GM23248 (cell line): ENCODE measurements around the gene HAUS8. TPM values are rescaled to one million over a fixed set of nuclear protein-coding genes. Genes with fewer than 3 reads are reported as not detected.
"Not testable (repeated sequence)": the region's sequence is repeated elsewhere in the genome, so short reads cannot be mapped to it uniquely, and the experiment has no call there.

Source experiments
- DNase-seq: peaks from one replicate; pipeline ENCODE4 v3.0.0-alpha.2; 2015
- H2AFZ ChIP-seq: fragments of 200-600 bp; sonication (generic); 2 replicates; pipeline ENCODE4 v1.6.1; 2016; ENCODE audit warnings: antibody characterized with exemption
- H3F3A ChIP-seq: fragments of 200-600 bp; sonication (generic); 2 replicates; pipeline ENCODE4 v1.6.1; 2016; ENCODE audit warnings: mild to moderate bottlenecking, antibody characterized with exemption, mixed run types; ENCODE audit not compliant: insufficient read depth
- H3K27ac ChIP-seq: fragments of 200-600 bp; sonication (generic); 2 replicates; pipeline ENCODE4 v1.5.1; 2016; ENCODE audit warnings: mild to moderate bottlenecking
- H3K27me3 ChIP-seq: fragments of 200-600 bp; sonication (generic); replicated peaks from 2 replicates; pipeline ENCODE4 v1.6.1; 2016; ENCODE audit warnings: mild to moderate bottlenecking; ENCODE audit not compliant: insufficient read depth
- H3K36me3 ChIP-seq: fragments of 200-600 bp; sonication (generic); 2 replicates; pipeline ENCODE4 v1.6.1; 2016; ENCODE audit warnings: low read depth, mild to moderate bottlenecking
- H3K4me1 ChIP-seq: fragments of 200-600 bp; sonication (generic); 2 replicates; pipeline ENCODE4 v1.6.1; 2016; ENCODE audit warnings: mild to moderate bottlenecking; ENCODE audit not compliant: insufficient read depth
- H3K4me2 ChIP-seq: fragments of 200-600 bp; sonication (generic); one replicate; pipeline ENCODE4 v1.6.1; 2016; ENCODE audit warnings: mild to moderate bottlenecking; ENCODE audit not compliant: unreplicated experiment
- H3K4me3 ChIP-seq: fragments of 200-600 bp; sonication (generic); 2 replicates; pipeline ENCODE4 v1.5.1; 2016; ENCODE audit warnings: mild to moderate bottlenecking
- H3K79me2 ChIP-seq: fragments of 200-600 bp; sonication (generic); 2 replicates; pipeline ENCODE4 v1.6.1; 2016; ENCODE audit warnings: mild to moderate bottlenecking; ENCODE audit not compliant: insufficient read depth
- H3K9ac ChIP-seq: fragments of 200-600 bp; sonication (generic); 2 replicates; pipeline ENCODE4 v1.6.1; 2016; ENCODE audit warnings: mild to moderate bottlenecking
- H3K9me2 ChIP-seq: fragments of 200-600 bp; sonication (generic); 2 replicates; pipeline ENCODE4 v1.6.1; 2016; ENCODE audit warnings: mixed run types, mild to moderate bottlenecking, moderate library complexity; ENCODE audit not compliant: insufficient read depth
- H3K9me3 ChIP-seq: fragments of 200-600 bp; sonication (generic); one replicate; pipeline ENCODE4 v1.6.1; 2017; ENCODE audit warnings: low read depth
- H4K20me1 ChIP-seq: fragments of 200-600 bp; sonication (generic); 2 replicates; pipeline ENCODE4 v1.6.0; 2016; ENCODE audit not compliant: insufficient read depth
- EZH2 ChIP-seq: fragments of 200-600 bp; sonication (generic); IDR thresholded peaks from 2 replicates; pipeline ENCODE4 v1.6.1; 2018; ENCODE audit warnings: antibody characterized with exemption, mild to moderate bottlenecking; ENCODE audit not compliant: insufficient read depth, poor library complexity, severe bottlenecking
- EZH2phosphoT487 ChIP-seq: fragments of 200-600 bp; sonication (generic); IDR thresholded peaks from 2 replicates; pipeline ENCODE4 v1.6.1; 2018; ENCODE audit warnings: antibody characterized with exemption, moderate library complexity, mild to moderate bottlenecking, low read depth; ENCODE audit not compliant: insufficient read depth
- WGBS, 2 experiments: methylation state at CpG; one replicate each; pipeline ENCODE4 v1.1.6; 2015 to 2017; ENCODE audit warnings: low lambda C conversion rate in 2 of 2, low coverage in 1 of 2; ENCODE audit errors: missing lambda C conversion rate in 2 of 2; 5-methylcytosine and 5-hydroxymethylcytosine counted together
- in situ Hi-C: fragments of 300-500 bp; cut with MboI; formaldehyde crosslinking; loops from 2 replicates; pipeline ENCODE4 v1.15.0; 2020
- polyA plus RNA-seq: library from polyadenylated mRNA; unstranded; fragments of >200 nt; fragmentation: Nextera tagmentation; extraction: Ambion mirVana; gene quantifications from 2 replicates; pipeline ENCODE4 v1.2.1, GENCODE V29; 2016
- total RNA-seq: library from RNA; depleted of rRNA; stranded (reverse); fragments of >200 nt; shearing (Covaris generic); gene quantifications from 2 replicates; pipeline ENCODE4 v1.2.3, GENCODE V29; 2014

Gene HAUS8
- total and polyA plus RNA-seq, 2 experiments from 2014 or later: 3.4 to 8.2 TPM

DNA sequence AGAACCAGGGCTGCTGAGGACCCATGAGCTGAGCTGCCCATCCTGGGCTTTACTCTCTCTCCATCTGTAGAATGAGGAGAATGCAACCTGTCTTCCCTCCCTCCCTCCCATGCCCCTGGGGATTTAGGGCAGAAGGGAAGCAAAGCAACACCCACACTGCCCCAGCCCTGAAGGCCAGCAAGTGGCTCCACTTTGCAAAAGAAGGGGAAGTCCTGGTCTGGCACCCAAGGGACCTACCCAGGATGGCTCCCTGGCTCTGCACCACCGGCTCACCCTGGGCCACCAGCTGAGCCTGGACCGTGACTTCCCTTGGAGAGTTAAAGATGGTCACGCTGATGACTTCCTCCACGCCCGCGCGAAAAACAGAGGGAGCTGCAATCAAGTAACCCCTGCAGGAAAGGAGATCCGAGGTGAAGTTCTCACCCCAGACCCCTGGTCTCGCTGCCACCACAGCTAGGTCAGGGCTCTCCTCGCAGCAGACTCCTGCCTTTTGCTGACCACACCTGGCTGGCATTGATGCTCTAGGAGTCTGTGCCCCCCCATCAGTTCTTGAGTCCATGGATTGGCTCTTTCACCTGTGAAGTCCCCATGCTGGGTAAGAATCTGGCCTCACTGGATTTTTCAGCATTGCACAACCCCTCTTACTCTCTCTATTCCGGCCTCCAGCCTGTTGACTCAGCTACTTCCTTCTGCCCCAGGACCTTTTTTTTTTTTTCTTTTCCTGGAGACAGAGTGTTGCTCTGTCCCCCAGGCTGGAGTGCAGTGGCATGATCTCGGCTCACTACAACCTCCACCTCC is 53.3 kb downstream of the HAUS8 start:
- no peak for TF ChIP-seq EZH2
- TF ChIP-seq EZH2phosphoT487: no peak
- peak; percentile 59 for DNase-seq

GRCh38 chr19:17021328-17021727 is 53.9 kb downstream of the HAUS8 start:
- H3K36me3 ChIP-seq: no peaks in the 10 kb centered on the region
- no peak overlapping the region for H3K27ac ChIP-seq
- no peaks in the 10 kb centered on the region for H4K20me1 ChIP-seq
- in situ Hi-C loops: no loop called here
- H3K9me3 ChIP-seq: no peaks in the 10 kb centered on the region
- H3K4me3 ChIP-seq: no peak overlapping the region
- no peaks in the 10 kb centered on the region for H3K79me2 ChIP-seq
- H3K4me1 ChIP-seq: no peaks in the 10 kb centered on the region
- H3K4me2 ChIP-seq: no peak overlapping the region
- no peak overlapping the region for H2AFZ ChIP-seq
- TF ChIP-seq EZH2phosphoT487 (no peak), EZH2 (no peak)
- WGBS, 2 experiments: 32 to 35% methylated on average over 1 of the region's 1 CpG
- peaks cover 22% of the 10 kb centered on the region for H3K27me3 ChIP-seq
- H3F3A ChIP-seq: no peaks in the 10 kb centered on the region
- DNase-seq: no peak
- no peak overlapping the region for H3K9ac ChIP-seq
- no peaks in the 10 kb centered on the region for H3K9me2 ChIP-seq

More for the DNA sequence above, 53.3 kb downstream of the HAUS8 start:
- Histone ChIP-seq H3K27ac (no peak overlapping the region), H3K9ac (no peak overlapping the region), H3K4me1 (no peaks in the 10 kb centered on the region), H3K4me3 (no peak overlapping the region), H3K36me3 (no peaks in the 10 kb centered on the region), H3K9me2 (no peaks in the 10 kb centered on the region), H3K27me3 (peaks cover 22% of the 10 kb centered on the region), H2AFZ (no peak overlapping the region), H3K4me2 (no peak overlapping the region), H3K79me2 (no peaks in the 10 kb centered on the region), H4K20me1 (no peaks in the 10 kb centered on the region), H3K9me3 (no peaks in the 10 kb centered on the region), H3F3A (no peaks in the 10 kb centered on the region)
- in situ Hi-C loops: no loop called here
- 70 to 71% methylated on average over 12 of the region's 12 CpGs for WGBS, 2 experiments

DNA sequence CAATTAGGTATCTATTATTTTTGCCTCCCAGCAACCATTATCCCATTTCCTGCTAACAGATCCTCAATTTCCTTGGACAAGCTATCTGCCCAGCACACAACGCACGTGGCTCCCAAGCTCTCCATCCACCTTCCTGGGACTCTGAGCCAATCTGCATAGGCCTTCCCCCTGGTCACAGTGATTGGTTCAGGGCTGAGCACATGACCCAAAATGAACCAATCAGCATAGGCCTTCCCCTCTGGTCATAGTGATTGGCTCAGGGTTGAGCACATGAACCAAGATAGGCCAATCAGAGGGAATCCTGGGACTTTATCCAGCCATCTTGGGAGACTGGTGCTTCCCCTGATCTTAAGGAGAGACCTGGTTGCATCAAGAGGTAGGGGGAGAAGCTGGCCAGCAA is 54.4 kb downstream of the HAUS8 start:
- H3K9me3 ChIP-seq: no peaks in the 10 kb centered on the region
- no peak overlapping the region for H3K9ac ChIP-seq
- TF ChIP-seq EZH2phosphoT487 (no peak), EZH2 (no peak)
- no peaks in the 10 kb centered on the region for H3F3A ChIP-seq
- H3K79me2 ChIP-seq: no peaks in the 10 kb centered on the region
- H3K9me2 ChIP-seq: no peaks in the 10 kb centered on the region
- no peak overlapping the region for H3K4me2 ChIP-seq
- H3K27ac ChIP-seq: no peak overlapping the region
- DNase-seq: no peak
- in situ Hi-C loops: no loop called here
- H4K20me1 ChIP-seq: no peaks in the 10 kb centered on the region
- H3K27me3 ChIP-seq: peaks cover 22% of the 10 kb centered on the region
- no peaks in the 10 kb centered on the region for H3K4me1 ChIP-seq
- H3K4me3 ChIP-seq: no peak overlapping the region
- no peak overlapping the region for H2AFZ ChIP-seq
- 90 to 96% methylated on average over 2 of the region's 2 CpGs for WGBS, 2 experiments
- no peaks in the 10 kb centered on the region for H3K36me3 ChIP-seq

- no peak for TF ChIP-seq EZH2phosphoT487
- TF ChIP-seq EZH2: no peak
- in situ Hi-C loops: no loop called here
- no peaks in the 10 kb centered on the region for H3K4me1 ChIP-seq
- H4K20me1 ChIP-seq: no peaks in the 10 kb centered on the region
- H3K27ac ChIP-seq: no peak overlapping the region
- no peaks in the 10 kb centered on the region for H3F3A ChIP-seq
- no peak overlapping the region for H3K9ac ChIP-seq
- H2AFZ ChIP-seq: no peak overlapping the region
- no peak overlapping the region for H3K4me2 ChIP-seq
- DNase-seq: no peak
- H3K27me3 ChIP-seq: peaks cover 22% of the 10 kb centered on the region
- H3K36me3 ChIP-seq: no peaks in the 10 kb centered on the region
- no peak overlapping the region for H3K4me3 ChIP-seq
- no peaks in the 10 kb centered on the region for H3K9me2 ChIP-seq
- H3K9me3 ChIP-seq: no peaks in the 10 kb centered on the region
- H3K79me2 ChIP-seq: no peaks in the 10 kb centered on the region
Measured at GRCh38 chr19:17020385-17020784, 54.9 kb downstream of the HAUS8 start.

GRCh38 chr19:17014212-17014861 is 60.9 kb downstream of the HAUS8 start:
- H3K9me2 ChIP-seq, H3K27me3 ChIP-seq, H3F3A ChIP-seq, H2AFZ ChIP-seq, in situ Hi-C loops, H4K20me1 ChIP-seq, H3K4me3 ChIP-seq, H3K79me2 ChIP-seq, H3K4me1 ChIP-seq, H3K9me3 ChIP-seq, DNase-seq, H3K36me3 ChIP-seq, H3K27ac ChIP-seq, H3K9ac ChIP-seq, H3K4me2 ChIP-seq: not testable (repeated sequence)
- WGBS, 2 experiments: 33 to 36% methylated on average over 9 of the region's 9 CpGs
